Stimulated activated memory B cell treated with anti-CD40 and anti-IgM and Interleukin-4, amounts not matched to agents 10 μg/mL and 1 μg/mL and 100 μg/mL, for 72 hours (primary cell): Measurements from ENCODE around the gene DHCR24.

Experiments
- ATAC-seq: fragments of 150-1000 bp; cut with Tn5 transposase; 2 replicates; pipeline ENCODE4 v1.10.0; 2021
- H3K27ac Mint-ChIP-seq: one replicate; pipeline ENCODE4 v1.8.0; 2022; ENCODE audit warnings: mild to moderate bottlenecking, mixed read lengths
- H3K27me3 Mint-ChIP-seq: one replicate; pipeline ENCODE4 v1.8.0; 2022; ENCODE audit warnings: mixed read lengths
- H3K36me3 Mint-ChIP-seq: one replicate; pipeline ENCODE4 v1.8.0; 2022; ENCODE audit warnings: mixed read lengths
- H3K4me1 Mint-ChIP-seq: one replicate; pipeline ENCODE4 v1.8.0; 2022; ENCODE audit warnings: mixed read lengths
- H3K4me3 Mint-ChIP-seq: one replicate; pipeline ENCODE4 v1.8.0; 2022; ENCODE audit warnings: mild to moderate bottlenecking, moderate library complexity, mixed read lengths
- H3K9me3 Mint-ChIP-seq: one replicate; pipeline ENCODE4 v1.8.0; 2022; ENCODE audit warnings: mixed read lengths

The DHCR24 gene

DNA sequence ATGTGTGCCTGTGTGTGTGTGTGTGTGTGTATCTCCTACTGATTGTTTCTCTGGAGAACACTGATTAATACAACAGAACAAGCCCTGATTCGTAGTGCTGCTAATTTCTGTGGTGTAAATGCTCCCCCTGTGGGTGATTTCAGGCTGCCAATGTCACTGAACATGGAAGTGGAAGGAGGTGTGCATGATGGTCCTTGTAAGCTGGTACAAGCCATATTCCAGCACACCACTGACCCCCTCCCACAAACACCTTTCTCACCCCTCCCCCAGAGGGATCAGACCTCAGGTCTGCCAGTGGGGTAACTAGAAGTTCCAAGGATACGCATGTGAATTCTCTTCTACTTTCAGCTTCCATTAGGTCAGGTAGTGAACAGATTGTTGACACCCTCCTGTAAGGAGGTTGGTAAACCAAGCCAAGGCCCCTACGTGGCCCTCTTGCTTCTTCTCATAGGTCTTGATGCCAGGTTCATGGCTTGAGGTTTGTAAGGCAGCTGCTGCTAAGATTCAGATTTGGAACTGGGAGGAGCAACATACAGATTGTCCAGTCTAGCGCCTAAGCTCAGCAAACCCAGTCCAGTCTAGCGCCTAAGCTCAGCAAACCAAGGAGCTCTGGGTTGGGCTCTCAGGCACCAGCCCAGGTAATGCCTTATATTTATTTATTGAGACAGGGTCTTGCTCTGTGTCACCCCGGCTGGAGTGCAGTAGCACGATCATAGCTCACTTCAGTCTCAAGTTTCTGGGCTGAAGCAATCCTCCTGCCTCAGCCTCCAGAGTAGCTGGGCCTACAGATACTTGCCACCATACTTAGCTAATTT lies 38.7 kb downstream of the DHCR24 start:
- Mint-ChIP-seq H3K27ac (no peak overlapping the region), H3K36me3 (peaks cover 57% of the 10 kb centered on the region), H3K9me3 (no peaks in the 10 kb centered on the region), H3K4me3 (no peak overlapping the region), H3K27me3 (no peaks in the 10 kb centered on the region), H3K4me1 (no peaks in the 10 kb centered on the region)
- ATAC-seq, result no peak

DNA sequence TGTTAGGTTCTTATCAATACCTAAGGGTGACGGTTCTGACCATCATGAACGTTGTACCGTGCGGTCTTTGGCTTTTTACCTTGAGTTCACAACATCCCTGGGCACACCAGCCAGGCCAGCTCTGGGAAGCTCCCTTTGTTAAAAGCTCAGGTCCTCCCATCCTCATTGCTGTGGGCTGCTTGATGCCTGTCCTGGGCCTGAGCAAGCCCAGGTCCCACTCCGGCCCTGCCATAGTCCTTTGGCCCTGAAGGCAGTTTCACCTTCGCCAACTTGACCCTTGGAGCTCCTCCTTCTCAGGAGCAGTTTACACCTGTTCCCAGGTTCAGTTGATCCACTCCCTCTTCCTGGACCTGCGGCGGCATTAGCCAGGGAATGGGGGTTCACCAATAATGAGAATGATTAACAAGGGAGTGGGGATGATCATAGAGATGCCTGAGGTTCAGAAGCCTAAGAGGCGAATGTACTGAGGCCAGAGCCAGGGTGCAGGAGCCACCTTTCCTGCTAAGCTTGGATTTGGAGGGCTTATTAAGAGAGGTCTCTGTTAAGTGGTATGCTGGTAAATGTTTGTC lies 40.2 kb downstream of the DHCR24 start:
- Mint-ChIP-seq H3K9me3 (no peaks in the 10 kb centered on the region), H3K4me1 (no peaks in the 10 kb centered on the region), H3K27me3 (no peaks in the 10 kb centered on the region), H3K27ac (no peak overlapping the region), H3K4me3 (no peak overlapping the region), H3K36me3 (peaks cover 44% of the 10 kb centered on the region)
- ATAC-seq, result peak; percentile 17

GRCh38 chr1:54846301-54846700 lies 40.7 kb downstream of the DHCR24 start:
- H3K27me3 Mint-ChIP-seq, result no peaks in the 10 kb centered on the region
- H3K9me3 Mint-ChIP-seq, result no peaks in the 10 kb centered on the region
- H3K4me3 Mint-ChIP-seq, result no peak overlapping the region
- H3K4me1 Mint-ChIP-seq, result no peaks in the 10 kb centered on the region
- ATAC-seq, result no peak
- H3K36me3 Mint-ChIP-seq, result peaks cover 39% of the 10 kb centered on the region
- no peak overlapping the region for H3K27ac Mint-ChIP-seq

DNA sequence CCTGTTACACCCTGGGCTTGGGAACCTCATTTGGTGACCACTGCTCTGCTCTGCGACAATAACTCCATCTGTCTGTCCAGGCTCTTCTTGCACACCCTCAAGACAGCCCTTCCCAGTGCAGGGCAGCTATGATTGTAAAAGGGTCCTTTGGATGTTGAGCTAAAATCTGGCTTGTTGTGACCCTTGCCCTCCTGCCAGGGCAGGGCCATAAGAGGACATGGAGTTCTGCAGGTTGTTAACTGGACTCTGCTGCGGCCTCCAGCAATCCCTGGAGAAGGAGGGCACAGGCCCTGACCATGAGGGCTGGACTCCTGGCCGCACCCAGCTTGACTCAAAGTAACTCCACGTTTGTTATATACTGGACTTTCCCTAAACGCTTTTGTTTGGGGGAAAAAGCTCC lies 41.2 kb downstream of the DHCR24 start:
- Mint-ChIP-seq H3K9me3 (no peaks in the 10 kb centered on the region), H3K36me3 (peaks cover 34% of the 10 kb centered on the region), H3K4me1 (no peaks in the 10 kb centered on the region), H3K4me3 (no peak overlapping the region), H3K27ac (no peak overlapping the region), H3K27me3 (no peaks in the 10 kb centered on the region)
- ATAC-seq, result no peak

GRCh38 chr1:54844564-54844963 lies 42.4 kb downstream of the DHCR24 start:
- no peak for ATAC-seq
- Mint-ChIP-seq H3K4me1 (no peaks in the 10 kb centered on the region), H3K9me3 (no peaks in the 10 kb centered on the region), H3K36me3 (peaks cover 22% of the 10 kb centered on the region), H3K27ac (no peak overlapping the region), H3K4me3 (no peak overlapping the region), H3K27me3 (no peaks in the 10 kb centered on the region)

GRCh38 chr1:54843449-54843848 lies 43.5 kb downstream of the DHCR24 start:
- Mint-ChIP-seq H3K9me3 (no peaks in the 10 kb centered on the region), H3K27ac (no peak overlapping the region), H3K4me1 (no peaks in the 10 kb centered on the region), H3K36me3 (peaks cover 10% of the 10 kb centered on the region), H3K27me3 (no peaks in the 10 kb centered on the region), H3K4me3 (no peak overlapping the region)
- ATAC-seq, result no peak

GRCh38 chr1:54842963-54843362 lies 44.0 kb downstream of the DHCR24 start:
- H3K27me3 Mint-ChIP-seq, result no peaks in the 10 kb centered on the region
- ATAC-seq, result no peak
- H3K4me3 Mint-ChIP-seq, result no peak overlapping the region
- H3K27ac Mint-ChIP-seq, result no peak overlapping the region
- H3K9me3 Mint-ChIP-seq, result no peaks in the 10 kb centered on the region
- H3K36me3 Mint-ChIP-seq, result peaks cover 7% of the 10 kb centered on the region
- no peaks in the 10 kb centered on the region for H3K4me1 Mint-ChIP-seq

DNA sequence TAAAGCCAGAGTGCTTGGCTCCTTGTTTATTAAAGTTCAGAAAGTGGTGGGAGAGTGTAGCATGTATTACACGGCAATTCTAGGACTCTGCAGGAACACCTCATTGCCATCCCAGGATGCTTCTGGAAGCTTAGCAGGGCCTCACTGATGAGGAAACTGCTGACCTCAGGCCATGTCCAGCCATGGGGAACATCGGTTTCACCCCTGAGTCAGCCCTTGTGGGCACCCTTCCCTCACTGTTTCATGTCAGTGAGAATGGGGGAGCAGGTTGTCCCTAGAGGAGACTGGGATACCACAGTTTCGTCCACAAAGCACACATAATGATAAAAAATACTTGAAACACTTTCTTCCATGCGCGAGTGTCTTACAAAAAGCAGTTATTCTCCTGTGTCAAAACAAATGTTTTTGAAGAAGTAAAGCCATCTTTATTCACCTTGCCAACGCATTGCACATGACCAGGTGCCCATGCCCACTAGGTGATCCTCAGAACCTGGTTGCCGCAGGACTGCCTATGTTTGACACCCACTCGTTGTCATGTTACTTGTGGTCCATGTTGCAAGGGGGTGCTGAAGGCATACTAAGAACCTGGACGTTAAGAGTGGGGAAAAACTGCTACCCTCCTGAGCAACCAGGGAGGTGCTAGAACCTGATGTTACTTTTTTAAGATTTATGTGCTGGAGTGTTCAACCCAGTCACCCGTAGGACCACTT lies 44.6 kb downstream of the DHCR24 start:
- no peak for ATAC-seq
- Mint-ChIP-seq H3K4me1 (no peaks in the 10 kb centered on the region), H3K27ac (no peak overlapping the region), H3K36me3 (peaks cover 7% of the 10 kb centered on the region), H3K9me3 (no peaks in the 10 kb centered on the region), H3K4me3 (no peak overlapping the region), H3K27me3 (no peaks in the 10 kb centered on the region)

- no peaks in the 10 kb centered on the region for H3K4me1 Mint-ChIP-seq
- peaks cover 16% of the 10 kb centered on the region for H3K27me3 Mint-ChIP-seq
- no peak for ATAC-seq
- no peak overlapping the region for H3K4me3 Mint-ChIP-seq
- peaks cover 7% of the 10 kb centered on the region for H3K36me3 Mint-ChIP-seq
- no peaks in the 10 kb centered on the region for H3K9me3 Mint-ChIP-seq
- H3K27ac Mint-ChIP-seq, result no peak overlapping the region
These were observed 47.2 kb downstream of the DHCR24 start for GRCh38 chr1:54839824-54840223.

- Mint-ChIP-seq H3K27me3 (peaks cover 16% of the 10 kb centered on the region), H3K4me1 (no peaks in the 10 kb centered on the region)
These were observed 48.3 kb downstream of the DHCR24 start for GRCh38 chr1:54838565-54839180.

GRCh38 chr1:54837002-54837853 lies 49.8 kb downstream of the DHCR24 start:
- H3K4me3 Mint-ChIP-seq, result no peak overlapping the region
- H3K36me3 Mint-ChIP-seq, result no peaks in the 10 kb centered on the region
- ATAC-seq, result no peak
- H3K4me1 Mint-ChIP-seq, result no peaks in the 10 kb centered on the region
- H3K27ac Mint-ChIP-seq, result no peak overlapping the region
- H3K9me3 Mint-ChIP-seq, result no peaks in the 10 kb centered on the region
- H3K27me3 Mint-ChIP-seq, result peaks cover 16% of the 10 kb centered on the region

More at GRCh38 chr1:54838565-54839180, 48.3 kb downstream of the DHCR24 start:
- no peak overlapping the region for H3K4me3 Mint-ChIP-seq
- no peaks in the 10 kb centered on the region for H3K9me3 Mint-ChIP-seq
- H3K27ac Mint-ChIP-seq, result no peak overlapping the region
- ATAC-seq, result no peak
- peaks cover 5% of the 10 kb centered on the region for H3K36me3 Mint-ChIP-seq

DNA sequence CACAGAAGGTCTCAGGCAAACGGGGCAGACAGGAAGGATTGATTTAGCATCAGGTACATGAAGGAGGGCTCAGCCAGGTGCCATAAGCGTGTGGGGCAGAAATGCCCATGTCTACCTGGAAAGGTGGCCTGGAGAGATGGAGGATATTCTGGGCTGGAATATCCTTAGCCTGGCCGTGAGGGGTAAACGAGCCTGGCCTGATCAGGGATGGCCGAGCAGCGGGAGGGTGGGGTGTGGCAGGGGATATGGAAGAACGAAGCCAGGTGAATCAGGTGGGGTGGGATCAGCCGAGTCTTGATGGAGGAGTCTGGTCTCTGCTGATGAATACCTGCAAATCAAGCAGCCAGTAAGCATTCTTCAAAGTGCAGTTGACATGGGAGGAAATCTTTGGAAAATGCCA lies 50.4 kb downstream of the DHCR24 start:
- Mint-ChIP-seq H3K27me3 (peaks cover 19% of the 10 kb centered on the region), H3K27ac (no peak overlapping the region), H3K9me3 (peaks cover under 1% of the 10 kb centered on the region), H3K4me3 (no peak overlapping the region), H3K36me3 (no peaks in the 10 kb centered on the region), H3K4me1 (no peaks in the 10 kb centered on the region)
- ATAC-seq, result no peak

DNA sequence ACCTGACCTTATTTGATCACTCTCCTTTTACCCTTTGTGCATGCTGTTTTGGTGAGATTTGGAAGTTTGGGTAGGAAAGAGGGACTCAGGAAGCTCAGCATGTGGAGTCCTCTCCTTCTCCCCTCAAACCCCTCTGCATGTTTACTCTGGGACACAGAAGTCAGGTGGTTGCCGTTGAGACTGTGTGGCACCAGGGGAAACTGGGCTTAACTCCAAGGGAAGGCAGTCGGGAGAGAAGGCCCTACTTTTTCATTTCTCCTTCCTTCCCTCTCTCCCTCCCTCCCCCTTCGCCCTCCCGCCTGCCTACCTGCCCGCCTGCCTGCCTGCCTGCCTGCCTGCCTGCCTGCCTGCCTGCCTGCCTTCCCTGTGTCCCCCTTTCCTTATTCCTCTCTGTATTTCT lies 51.0 kb downstream of the DHCR24 start:
- peaks cover 4% of the 10 kb centered on the region for H3K9me3 Mint-ChIP-seq
- no peak overlapping the region for H3K4me3 Mint-ChIP-seq
- peaks cover 6% of the 10 kb centered on the region for H3K36me3 Mint-ChIP-seq
- H3K27me3 Mint-ChIP-seq, result peaks cover 25% of the 10 kb centered on the region
- H3K4me1 Mint-ChIP-seq, result no peaks in the 10 kb centered on the region
- ATAC-seq, result no peak
- no peak overlapping the region for H3K27ac Mint-ChIP-seq

- no peak for ATAC-seq
- H3K36me3 Mint-ChIP-seq, result peaks cover 10% of the 10 kb centered on the region
These were observed 51.7 kb downstream of the DHCR24 start for GRCh38 chr1:54835131-54835898.

More at GRCh38 chr1:54835131-54835898, 51.7 kb downstream of the DHCR24 start:
- Mint-ChIP-seq H3K27me3 (peaks cover 32% of the 10 kb centered on the region), H3K4me3 (no peak overlapping the region), H3K27ac (no peak overlapping the region), H3K4me1 (no peaks in the 10 kb centered on the region), H3K9me3 (peaks cover 4% of the 10 kb centered on the region)
